B cell (primary cell): Measurements from ENCODE around the gene PGBD4.

Source experiments
- CTCF ChIP-seq: fragments of 200-600 bp; IDR thresholded peaks from one replicate; pipeline ENCODE4 v1.8.0; 2022; ENCODE audit warnings: antibody characterized with exemption, mild to moderate bottlenecking
- EZH2 ChIP-seq: IDR thresholded peaks from 2 replicates; pipeline ENCODE4 v1.6.1; 2012; ENCODE audit warnings: borderline replicate concordance, low read depth, mild to moderate bottlenecking, moderate library complexity, low read length; ENCODE audit not compliant: insufficient read depth, poor library complexity, severe bottlenecking

- TF ChIP-seq CTCF (no peak), EZH2 (no peak)
These were observed 23.0 kb upstream of the PGBD4 start for GRCh38 chr15:34078900-34079299.
